Measurements from ENCODE around the gene KRTAP26-1. TPM values are rescaled to one million over a fixed set of nuclear protein-coding genes. Genes with fewer than 3 reads are reported as not detected.

Gene KRTAP26-1
- total RNA-seq, 2 donors from 2014 or later = not detected

GRCh38 chr21:30305136-30305535 is 15.0 kb downstream of the KRTAP26-1 start:
- Mint-ChIP-seq H3K36me3 (ENCODE audit: low read depth) (no peaks in the 10 kb centered on the region), H3K4me1 (no peaks in the 10 kb centered on the region), H3K27ac (no peak overlapping the region), H3K4me3 (no peak overlapping the region), H3K9me3 (no peaks in the 10 kb centered on the region), H3K27me3 (ENCODE audit: insufficient read depth) (peaks cover 2% of the 10 kb centered on the region)
- TF ChIP-seq CTCF (conservative IDR thresholded peaks at IDR 0.05) = no peak
- H3K9ac ChIP-seq (ENCODE audit: extremely low read depth, low read length, poor library complexity, severe bottlenecking) = no peak overlapping the region
- H3K36me3 ChIP-seq (ENCODE audit: control insufficient read depth, insufficient read depth, low read length) = no peaks in the 10 kb centered on the region
- no peak overlapping the region for H3K27ac ChIP-seq (ENCODE audit: low read depth, low read length)
- DNase-seq = no peak
- H3K4me1 ChIP-seq (ENCODE audit: control insufficient read depth, insufficient read depth, low read length) = no peaks in the 10 kb centered on the region
- H3K9me3 ChIP-seq (ENCODE audit: control insufficient read depth, low read length) = no peaks in the 10 kb centered on the region
- H3K27me3 ChIP-seq (ENCODE audit: control insufficient read depth, insufficient read depth, low read length, poor library complexity, severe bottlenecking) = no peaks in the 10 kb centered on the region
- 94% methylated on average over 1 of the region's 1 CpG; no CpG with 5 or more reads in 1 of the 2 experiments for WGBS, 2 experiments (ENCODE audit: insufficient coverage in 1 of 2, insufficient read length in 1 of 2)
- no peak overlapping the region for H3K4me3 ChIP-seq (ENCODE audit: low read length)

- no peak for DNase-seq
- Mint-ChIP-seq H3K27me3 (ENCODE audit: insufficient read depth) (no peaks in the 10 kb centered on the region), H3K27ac (no peak within 1 kb of the TSS), H3K4me3 (no peak within 1 kb of the TSS), H3K36me3 (ENCODE audit: low read depth) (no peaks in the 10 kb centered on the region), H3K9me3 (no peaks in the 10 kb centered on the region), H3K4me1 (no peaks in the 10 kb centered on the region)
- Histone ChIP-seq H3K4me1 (ENCODE audit: control insufficient read depth, insufficient read depth, low read length) (peaks cover 7% of the 10 kb centered on the region), H3K36me3 (ENCODE audit: control insufficient read depth, insufficient read depth, low read length) (no peaks in the 10 kb centered on the region), H3K9ac (ENCODE audit: extremely low read depth, low read length, poor library complexity, severe bottlenecking) (no peak within 1 kb of the TSS), H3K4me3 (ENCODE audit: low read length) (peak within 1 kb of the TSS; percentile 32), H3K27me3 (ENCODE audit: control insufficient read depth, insufficient read depth, low read length, poor library complexity, severe bottlenecking) (no peaks in the 10 kb centered on the region), H3K27ac (ENCODE audit: low read depth, low read length) (no peak within 1 kb of the TSS), H3K9me3 (ENCODE audit: control insufficient read depth, low read length) (peaks cover 4% of the 10 kb centered on the region)
- TF ChIP-seq CTCF (conservative IDR thresholded peaks at IDR 0.05) = no peak
- WGBS, 2 experiments (ENCODE audit: insufficient coverage in 1 of 2, insufficient read length in 1 of 2) = 94 to 98% methylated on average over 2 of the region's 2 CpGs
Measured at GRCh38 chr21:30289215-30289614, 30.9 kb downstream of the KRTAP26-1 start, which contains the start of gene KRTAP25-1. TSS of gene KRTAP25-1 (minus strand) at chr21:30289514. CDS start at chr21:30289490, 24 bp downstream.

GRCh38 chr21:30282850-30283249 is 37.3 kb downstream of the KRTAP26-1 start, which contains the start of gene KRTAP24-1:
TSS of gene KRTAP24-1 (minus strand) at chr21:30282950. CDS start at chr21:30282932, 18 bp downstream.
- no peaks in the 10 kb centered on the region for H3K9me3 Mint-ChIP-seq
- 90 to 96% methylated on average over 2 to 3 of the region's 3 CpGs for WGBS, 2 experiments (ENCODE audit: insufficient coverage in 1 of 2, insufficient read length in 1 of 2)
- H3K4me3 Mint-ChIP-seq = no peak within 1 kb of the TSS
- no peak within 1 kb of the TSS for H3K27ac Mint-ChIP-seq
- H3K36me3 Mint-ChIP-seq (ENCODE audit: low read depth) = no peaks in the 10 kb centered on the region
- Histone ChIP-seq H3K9me3 (ENCODE audit: control insufficient read depth, low read length) (peaks cover 4% of the 10 kb centered on the region), H3K4me1 (ENCODE audit: control insufficient read depth, insufficient read depth, low read length) (peaks cover 7% of the 10 kb centered on the region), H3K27ac (ENCODE audit: low read depth, low read length) (no peak within 1 kb of the TSS), H3K27me3 (ENCODE audit: control insufficient read depth, insufficient read depth, low read length, poor library complexity, severe bottlenecking) (no peaks in the 10 kb centered on the region), H3K36me3 (ENCODE audit: control insufficient read depth, insufficient read depth, low read length) (no peaks in the 10 kb centered on the region), H3K4me3 (ENCODE audit: low read length) (no peak within 1 kb of the TSS), H3K9ac (ENCODE audit: extremely low read depth, low read length, poor library complexity, severe bottlenecking) (no peak within 1 kb of the TSS)
- no peaks in the 10 kb centered on the region for H3K27me3 Mint-ChIP-seq (ENCODE audit: insufficient read depth)
- TF ChIP-seq CTCF (conservative IDR thresholded peaks at IDR 0.05) = no peak
- H3K4me1 Mint-ChIP-seq = peaks cover 6% of the 10 kb centered on the region
- DNase-seq = no peak
